DMS153 (cell line): Measurements from ENCODE around the gene PRF1.

ENCODE experiments used
- DNase-seq: peaks from one replicate; lab custom pipeline; 2025; lab: John Stamatoyannopoulos, UW

PRF1 gene

DNA sequence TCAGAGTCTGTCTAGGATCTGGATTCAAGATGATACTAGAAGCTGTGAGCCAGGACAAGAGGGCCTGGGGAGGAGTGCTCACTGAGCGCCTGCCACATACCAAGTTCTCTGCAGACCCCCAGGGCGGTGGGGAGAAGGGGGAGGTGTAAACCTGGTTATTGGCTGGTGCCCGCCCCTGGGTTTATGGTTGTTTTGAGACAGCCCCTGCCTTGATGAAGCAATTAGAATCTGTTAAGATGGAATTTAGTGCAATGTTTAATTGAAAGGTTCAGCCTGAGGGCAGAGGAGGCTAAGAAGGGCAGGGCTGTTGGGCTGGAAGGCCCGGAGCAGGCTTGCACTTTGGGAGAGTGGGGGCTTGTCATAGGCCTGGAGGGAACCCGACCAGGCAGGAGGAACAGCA is 42.7 kb downstream of the PRF1 start:
- DNase-seq: no peak

GRCh38 chr10:70558871-70559810 is 43.4 kb downstream of the PRF1 start:
- DNase-seq: peak; percentile 21

GRCh38 chr10:70558295-70558694 is 44.2 kb downstream of the PRF1 start:
- no peak for DNase-seq

- no peak for DNase-seq
These were observed 44.7 kb downstream of the PRF1 start for GRCh38 chr10:70557876-70558275.

- DNase-seq: no peak
These were observed 45.3 kb downstream of the PRF1 start for GRCh38 chr10:70557086-70557845.

GRCh38 chr10:70555371-70555770 is 47.2 kb downstream of the PRF1 start:
- no peak for DNase-seq

DNA sequence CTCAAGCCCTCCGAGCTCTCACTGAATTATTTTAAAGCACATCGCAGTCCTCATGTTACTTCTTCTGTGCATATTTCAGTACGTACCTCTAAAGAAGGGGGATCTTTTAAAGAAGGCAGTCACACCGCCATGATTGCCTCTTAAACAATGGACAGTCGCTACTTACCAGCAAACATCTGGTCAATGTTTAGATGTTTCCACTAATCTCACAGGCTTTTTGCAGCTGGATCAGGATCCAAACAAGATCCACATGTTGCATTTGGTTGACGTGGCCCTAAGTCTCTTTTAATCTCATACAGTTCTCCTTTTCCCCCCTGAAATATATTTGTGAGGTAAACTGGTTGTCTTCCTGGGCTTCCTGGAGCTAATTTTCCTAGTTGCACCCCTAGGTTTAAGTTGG is 50.0 kb downstream of the PRF1 start:
- DNase-seq: no peak

- no peak for DNase-seq
These were observed 50.5 kb downstream of the PRF1 start for GRCh38 chr10:70551971-70552422.

- no peak for DNase-seq
These were observed 51.1 kb downstream of the PRF1 start for GRCh38 chr10:70551466-70551865.

- no peak for DNase-seq
These were observed 52.1 kb downstream of the PRF1 start for GRCh38 chr10:70550459-70550858.

GRCh38 chr10:70549962-70550458 is 52.5 kb downstream of the PRF1 start:
- DNase-seq: peak; percentile 12

DNA sequence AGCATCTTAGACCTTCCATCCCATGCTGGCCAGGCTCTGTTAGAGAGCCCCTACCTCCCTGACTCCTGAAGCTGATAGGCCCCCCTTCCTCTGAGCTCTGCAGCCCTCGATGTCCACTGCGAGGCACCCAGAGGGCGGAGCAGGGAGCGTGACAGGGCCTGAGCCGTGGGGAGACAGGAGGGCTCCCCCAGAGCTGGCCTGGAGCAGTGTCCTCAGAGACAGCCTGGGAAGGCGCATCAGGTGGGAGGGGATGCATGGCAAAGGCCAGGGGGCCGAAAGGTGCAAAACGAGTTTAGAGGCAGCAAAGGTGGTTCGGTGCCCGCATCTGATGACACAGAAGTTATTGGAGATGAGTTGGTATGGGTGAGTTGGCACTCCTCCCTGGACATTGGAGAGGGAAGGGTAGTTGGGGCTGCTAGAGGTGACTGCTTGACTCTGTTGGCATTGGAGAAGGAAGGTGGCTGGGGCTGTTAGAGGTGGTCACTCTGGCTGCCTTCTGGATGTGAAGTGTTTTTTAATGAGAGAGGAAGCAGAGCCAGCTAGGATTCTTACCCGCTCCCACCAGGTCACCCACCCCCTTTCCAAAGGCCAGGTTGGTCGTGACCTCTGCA is 53.1 kb downstream of the PRF1 start:
- DNase-seq: no peak
